Keratinocyte (primary cell): ENCODE measurements around the gene BEND3.

Experiments
- EZH2 ChIP-seq: IDR thresholded peaks from one replicate; pipeline ENCODE4 v1.6.1; 2012; ENCODE audit warnings: inconsistent platforms, mild to moderate bottlenecking, low read length, moderate library complexity
- TF ChIP-seq, protein P1 (sequence below), 3 experiments: IDR thresholded peaks in 1 of 3; conservative IDR thresholded peaks in 1 of 3; optimal IDR thresholded peaks in 1 of 3; 2 replicates in 2 of 3; 3 replicates in 1 of 3; pipeline versions ENCODE3 to v1.5.1; 2011; ENCODE audit warnings: low read length in 3 of 3, mild to moderate bottlenecking in 3 of 3, moderate library complexity in 2 of 3, control low read depth in 1 of 3, inconsistent platforms in 1 of 3; ENCODE audit not compliant: insufficient read depth in 2 of 3; ENCODE audit errors: extremely low read depth in 1 of 3

DNA sequence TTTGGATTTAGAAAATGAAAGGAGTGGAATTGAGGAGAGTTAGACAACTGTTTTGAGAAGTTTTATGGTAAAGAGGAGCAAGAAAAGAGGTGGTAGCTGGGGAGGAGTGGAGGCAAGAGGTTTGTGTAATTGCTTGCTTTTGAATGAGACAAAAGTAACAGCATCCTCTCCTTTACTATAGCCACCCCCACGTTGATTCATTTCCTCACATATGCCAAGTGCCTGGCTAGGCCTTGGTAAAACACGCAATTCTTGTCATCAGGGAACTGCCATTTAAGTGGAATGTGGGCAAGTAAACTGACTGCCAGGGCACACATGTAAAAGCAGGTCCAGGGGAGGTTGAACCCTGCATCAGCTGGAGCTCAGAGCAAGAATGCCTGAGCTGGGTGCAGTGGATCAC is 83.3 kb downstream of the BEND3 start:
- TF ChIP-seq, protein P1, sequence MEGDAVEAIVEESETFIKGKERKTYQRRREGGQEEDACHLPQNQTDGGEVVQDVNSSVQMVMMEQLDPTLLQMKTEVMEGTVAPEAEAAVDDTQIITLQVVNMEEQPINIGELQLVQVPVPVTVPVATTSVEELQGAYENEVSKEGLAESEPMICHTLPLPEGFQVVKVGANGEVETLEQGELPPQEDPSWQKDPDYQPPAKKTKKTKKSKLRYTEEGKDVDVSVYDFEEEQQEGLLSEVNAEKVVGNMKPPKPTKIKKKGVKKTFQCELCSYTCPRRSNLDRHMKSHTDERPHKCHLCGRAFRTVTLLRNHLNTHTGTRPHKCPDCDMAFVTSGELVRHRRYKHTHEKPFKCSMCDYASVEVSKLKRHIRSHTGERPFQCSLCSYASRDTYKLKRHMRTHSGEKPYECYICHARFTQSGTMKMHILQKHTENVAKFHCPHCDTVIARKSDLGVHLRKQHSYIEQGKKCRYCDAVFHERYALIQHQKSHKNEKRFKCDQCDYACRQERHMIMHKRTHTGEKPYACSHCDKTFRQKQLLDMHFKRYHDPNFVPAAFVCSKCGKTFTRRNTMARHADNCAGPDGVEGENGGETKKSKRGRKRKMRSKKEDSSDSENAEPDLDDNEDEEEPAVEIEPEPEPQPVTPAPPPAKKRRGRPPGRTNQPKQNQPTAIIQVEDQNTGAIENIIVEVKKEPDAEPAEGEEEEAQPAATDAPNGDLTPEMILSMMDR (optimal IDR thresholded peaks at IDR 0.05 in 1 of 3, IDR thresholded peaks at IDR 0.05 in 1 of 3, conservative IDR thresholded peaks at IDR 0.05 in 1 of 3; ENCODE audit: extremely low read depth in 1 of 3, insufficient read depth in 2 of 3, low read length in 3 of 3), result no peak
- no peak for TF ChIP-seq EZH2
